ENCODE measurements around the gene CYFIP1.

Gene CYFIP1

DNA sequence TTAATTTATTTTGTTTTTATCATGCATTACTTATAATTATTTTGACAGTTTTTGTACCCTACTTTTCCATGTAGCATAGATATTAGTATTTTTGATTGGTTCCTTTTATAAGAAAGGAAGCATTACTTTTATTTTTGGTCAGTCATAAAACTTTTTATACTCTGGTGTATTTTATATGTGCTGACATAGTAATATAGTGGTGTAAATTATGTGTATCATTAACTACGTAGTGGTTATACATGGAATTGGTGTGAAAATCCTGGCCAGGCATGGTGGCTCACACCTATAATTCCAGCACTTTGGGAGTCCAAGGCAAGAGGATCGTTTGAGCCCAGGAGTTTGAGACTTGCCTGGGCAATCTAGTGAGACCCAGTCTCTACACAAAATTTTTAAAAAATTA, 160.5 kb downstream of the CYFIP1 start:
- no peak overlapping the region for H2AFZ ChIP-seq (ENCODE audit: low read depth, low read length)
- no peak overlapping the region for H3K4me2 ChIP-seq (ENCODE audit: low read length)
- H3K4me1 ChIP-seq (ENCODE audit: low read length) = no peaks in the 10 kb centered on the region
- no peaks in the 10 kb centered on the region for H3K9me3 ChIP-seq (ENCODE audit: insufficient read depth, low read length)
- no peak overlapping the region for H3K27ac ChIP-seq (ENCODE audit: low read length)
- no peak overlapping the region for H3K9ac ChIP-seq (ENCODE audit: low read length)
- H3K27me3 ChIP-seq (ENCODE audit: low read depth, low read length) = no peaks in the 10 kb centered on the region
- H3K4me3 ChIP-seq (ENCODE audit: low read length) = no peak overlapping the region
- H3K36me3 ChIP-seq (replicated peaks; ENCODE audit: low read depth, low read length) = peaks cover 45% of the 10 kb centered on the region
- no peaks in the 10 kb centered on the region; the same call in 1 of the 2 replicates for H4K20me1 ChIP-seq (ENCODE audit: insufficient read depth, low read length)
- H3K79me2 ChIP-seq (ENCODE audit: low read length) = no peaks in the 10 kb centered on the region
- TF ChIP-seq EZH2phosphoT487 (IDR thresholded peaks at IDR 0.05; ENCODE audit: low read depth) (no peak), CTCF (IDR thresholded peaks at IDR 0.05; ENCODE audit: low read depth, low read length) (no peak)
